Tongue (tissue), 2 donors: ENCODE data around the gene KCNJ9. TPM values are rescaled to one million over a fixed set of nuclear protein-coding genes. Genes with fewer than 3 reads are reported as not detected.

ENCODE experiments used
- DNase-seq: peaks from one replicate; pipeline ENCODE4 v3.0.0-alpha.2; 2015
- total RNA-seq: library from RNA; depleted of rRNA; stranded (reverse); fragments of >200 nt; gene quantifications from one replicate; pipeline ENCODE4 v1.2.3, GENCODE V29; 2014

The KCNJ9 gene
- total RNA-seq, 1 donor from 2014 or later = not detected

- no peak for DNase-seq
Measured at GRCh38 chr1:160127381-160127780, 46.0 kb downstream of the KCNJ9 start.

GRCh38 chr1:160127865-160128523 lies 46.7 kb downstream of the KCNJ9 start:
- no peak for DNase-seq

- DNase-seq = no peak
Measured at GRCh38 chr1:160128636-160129035, 47.3 kb downstream of the KCNJ9 start.

GRCh38 chr1:160129046-160129445 lies 47.7 kb downstream of the KCNJ9 start:
- no peak for DNase-seq

- no peak for DNase-seq
Measured at GRCh38 chr1:160129558-160129957, 48.2 kb downstream of the KCNJ9 start.

GRCh38 chr1:160129966-160130365 lies 48.6 kb downstream of the KCNJ9 start:
- DNase-seq = no peak

- DNase-seq = no peak
Measured at GRCh38 chr1:160130486-160130885, 49.1 kb downstream of the KCNJ9 start.

- no peak for DNase-seq
Measured at GRCh38 chr1:160130939-160131338, 49.6 kb downstream of the KCNJ9 start.

GRCh38 chr1:160131803-160132565 lies 50.6 kb downstream of the KCNJ9 start:
- DNase-seq = no peak

GRCh38 chr1:160133990-160134770 lies 52.8 kb downstream of the KCNJ9 start:
- no peak for DNase-seq

GRCh38 chr1:160134791-160135572 lies 53.6 kb downstream of the KCNJ9 start:
- DNase-seq = no peak

GRCh38 chr1:160136121-160136925 lies 55.0 kb downstream of the KCNJ9 start:
- DNase-seq = no peak

- DNase-seq = no peak
Measured at GRCh38 chr1:160136926-160137200, 55.5 kb downstream of the KCNJ9 start.

GRCh38 chr1:160137216-160137862 lies 56.0 kb downstream of the KCNJ9 start:
- no peak for DNase-seq

GRCh38 chr1:160139840-160140239 lies 58.5 kb downstream of the KCNJ9 start:
- no peak for DNase-seq

Other genes with a start within 250 kb of the KCNJ9 start
- not detected for gene VSIG8, start 218.9 kb upstream of the KCNJ9 start, total RNA-seq
- gene CFAP45, start 181.4 kb upstream of the KCNJ9 start, total RNA-seq = 0.10 TPM
- 238 TPM for gene TAGLN2, start 156.0 kb upstream of the KCNJ9 start, total RNA-seq
- gene IGSF9, start 135.9 kb upstream of the KCNJ9 start, total RNA-seq = 8.7 TPM
- gene SLAMF9, start 127.3 kb upstream of the KCNJ9 start, total RNA-seq = not detected
- 4.5 TPM for gene PIGM, start 49.5 kb upstream of the KCNJ9 start, total RNA-seq
- gene KCNJ10, start 11.4 kb upstream of the KCNJ9 start, total RNA-seq = 0.41 TPM
- 21.8 TPM for gene IGSF8, start 17.1 kb downstream of the KCNJ9 start, total RNA-seq
- gene ATP1A2, start 34.2 kb downstream of the KCNJ9 start, total RNA-seq = 144 TPM
- gene ATP1A4, start 70.1 kb downstream of the KCNJ9 start, total RNA-seq = 0.62 TPM
- 831 TPM for gene CASQ1, start 109.0 kb downstream of the KCNJ9 start, total RNA-seq
- gene PEA15, start 123.8 kb downstream of the KCNJ9 start, total RNA-seq = 50.7 TPM
- 113 TPM for gene DCAF8, start 181.0 kb downstream of the KCNJ9 start, total RNA-seq
- 51.4 TPM for gene PEX19, start 203.6 kb downstream of the KCNJ9 start, total RNA-seq